Natural killer cell (primary cell): ENCODE results near the gene ILKAP. TPM values are rescaled to one million over a fixed set of nuclear protein-coding genes. Genes with fewer than 3 reads are reported as not detected.
A peak's percentile ranks its signal among the peaks of the same experiment; 100 is the strongest.

Source experiments
- ATAC-seq, 3 donors: fragments of 150-1000 bp in 2 of 3; fragments of 200-7000 bp in 1 of 3; cut with Tn5 transposase; 1 replicate in 1 of 3; 2 replicates in 2 of 3; pipeline ENCODE4 v1.10.0; 2021; ENCODE audit warnings: mild to moderate bottlenecking in 2 of 3, moderate library complexity in 2 of 3
- DNase-seq, 2 donors: peaks; one replicate each; pipeline versions ENCODE4 v3.0.0 to v3.0.0-alpha.2; 2013 to 2021; ENCODE audit warnings: mixed read lengths in 1 of 2
- H3K27ac ChIP-seq: one replicate; pipeline ENCODE4 v1.5.1; 2013; ENCODE audit warnings: mild to moderate bottlenecking, low read length
- H3K27me3 ChIP-seq: one replicate; pipeline ENCODE4 v1.6.1; 2013; ENCODE audit warnings: low read length; ENCODE audit not compliant: control insufficient read depth, insufficient read depth
- H3K36me3 ChIP-seq: one replicate; pipeline ENCODE4 v1.6.1; 2013; ENCODE audit warnings: low read length; ENCODE audit not compliant: control insufficient read depth, insufficient read depth
- H3K4me1 ChIP-seq: one replicate; pipeline ENCODE4 v1.6.1; 2013; ENCODE audit warnings: low read length; ENCODE audit not compliant: control insufficient read depth, insufficient read depth
- H3K4me3 ChIP-seq: one replicate; pipeline ENCODE4 v1.5.1; 2013; ENCODE audit warnings: low read length
- H3K9me3 ChIP-seq: one replicate; pipeline ENCODE4 v1.6.1; 2013; ENCODE audit warnings: low read length; ENCODE audit not compliant: control insufficient read depth, insufficient read depth
- H3K27ac Mint-ChIP-seq, 2 donors: one replicate each; pipeline ENCODE4 v1.8.0; 2022; ENCODE audit warnings: mild to moderate bottlenecking in 2 of 2, mixed read lengths in 2 of 2, moderate library complexity in 1 of 2
- H3K27me3 Mint-ChIP-seq, 2 donors: one replicate each; pipeline ENCODE4 v1.8.0; 2022; ENCODE audit warnings: low read depth in 2 of 2, mixed read lengths in 2 of 2
- H3K36me3 Mint-ChIP-seq: one replicate; pipeline ENCODE4 v1.8.0; 2022; ENCODE audit warnings: mixed read lengths
- H3K4me1 Mint-ChIP-seq, 2 donors: one replicate each; pipeline ENCODE4 v1.8.0; 2022; ENCODE audit warnings: mixed read lengths in 2 of 2
- H3K4me3 Mint-ChIP-seq: one replicate; pipeline ENCODE4 v1.8.0; 2022; ENCODE audit warnings: mild to moderate bottlenecking, moderate library complexity, mixed read lengths
- H3K9me3 Mint-ChIP-seq, 2 donors: one replicate each; pipeline ENCODE4 v1.8.0; 2022; ENCODE audit warnings: mixed read lengths in 2 of 2
- CTCF ChIP-seq: fragments of 200-600 bp; IDR thresholded peaks from one replicate; pipeline ENCODE4 v1.8.0; 2022; ENCODE audit warnings: antibody characterized with exemption
- WGBS: methylation state at CpG from one replicate; pipeline ENCODE4 v1.1.7; 2013; ENCODE audit warnings: missing lambda C conversion rate; ENCODE audit not compliant: insufficient coverage; 5-methylcytosine and 5-hydroxymethylcytosine counted together
- intact Hi-C: fragments of 100-400 bp; cut with micrococcal nuclease; formaldehyde crosslinking; loops from one replicate; pipeline ENCODE4 v1.14.2; 2022
- total RNA-seq, 4 donors: library from RNA; stranded (reverse); fragments of 120-200 nt in 1 of 4; gene quantifications; one replicate each; pipeline versions ENCODE4 v1.2.3 to v1.2.4, GENCODE V29; 2013 to 2022

ILKAP gene
- 100 to 1,000 TPM; 146 to 200 (median 183) TPM for total RNA-seq
- total RNA-seq (2013) = 62.5 TPM

GRCh38 chr2:238203094-238203972 lies at the start of gene ILKAP:
Gene ILKAP (minus strand): TSS chr2:238203695. CDS start chr2:238203553, 142 bp downstream.
- peak; percentile 95 to 98 (median 95) for ATAC-seq
- H3K4me3 ChIP-seq = peak within 1 kb of the TSS; percentile 56
- Mint-ChIP-seq H3K27me3 (no peaks in the 10 kb centered on the region), H3K4me1 (peaks cover 47 to 53% of the 10 kb centered on the region in 2 donors), H3K9me3 (no peaks in the 10 kb centered on the region), H3K27ac (peak within 1 kb of the TSS; percentile 85 to 88), H3K4me3 (peak within 1 kb of the TSS; percentile 89), H3K36me3 (no peaks in the 10 kb centered on the region)
- H3K9me3 ChIP-seq = no peaks in the 10 kb centered on the region
- no peak for TF ChIP-seq CTCF
- H3K36me3 ChIP-seq = no peaks in the 10 kb centered on the region
- H3K27ac ChIP-seq = peak within 1 kb of the TSS; percentile 93
- intact Hi-C loops = loop anchor here (1.0 to 5.0 kb wide), 3 partner anchors 18 to 141 kb away; partner anchors contain the start of gene SCLY
- H3K4me1 ChIP-seq = peaks cover 28% of the 10 kb centered on the region
- WGBS = under 1% methylated on average over 126 of the region's 126 CpGs
- peak; percentile 90 to 95 for DNase-seq
- H3K27me3 ChIP-seq = no peaks in the 10 kb centered on the region

GRCh38 chr2:238252766-238253630 lies 49.5 kb upstream of the ILKAP start:
- Histone ChIP-seq H3K27ac (no peak overlapping the region), H3K4me1 (no peaks in the 10 kb centered on the region), H3K36me3 (peaks cover 41% of the 10 kb centered on the region), H3K27me3 (no peaks in the 10 kb centered on the region), H3K9me3 (no peaks in the 10 kb centered on the region), H3K4me3 (no peak overlapping the region)
- Mint-ChIP-seq H3K4me1 (no peaks in the 10 kb centered on the region), H3K4me3 (no peak overlapping the region), H3K9me3 (no peaks in the 10 kb centered on the region), H3K27ac (no peak overlapping the region), H3K36me3 (no peaks in the 10 kb centered on the region), H3K27me3 (no peaks in the 10 kb centered on the region)
- 95% methylated on average over 35 of the region's 35 CpGs for WGBS
- TF ChIP-seq CTCF = no peak
- ATAC-seq (no peak), DNase-seq (no peak)
- intact Hi-C loops = no loop called here

GRCh38 chr2:238251986-238252385 lies 48.5 kb upstream of the ILKAP start:
- H3K4me1 Mint-ChIP-seq = no peaks in the 10 kb centered on the region

More at GRCh38 chr2:238251986-238252385, 48.5 kb upstream of the ILKAP start:
- Mint-ChIP-seq H3K9me3 (no peaks in the 10 kb centered on the region), H3K4me3 (no peak overlapping the region), H3K27ac (no peak overlapping the region), H3K27me3 (no peaks in the 10 kb centered on the region), H3K36me3 (no peaks in the 10 kb centered on the region)
- WGBS = 92% methylated on average over 11 of the region's 11 CpGs
- no peaks in the 10 kb centered on the region for H3K9me3 ChIP-seq
- H3K4me3 ChIP-seq = no peak overlapping the region
- H3K27me3 ChIP-seq = no peaks in the 10 kb centered on the region
- no peaks in the 10 kb centered on the region for H3K4me1 ChIP-seq
- H3K27ac ChIP-seq = no peak overlapping the region
- H3K36me3 ChIP-seq = peaks cover 36% of the 10 kb centered on the region
- DNase-seq = no peak
- no peak for TF ChIP-seq CTCF
- no peak for ATAC-seq
- intact Hi-C loops = no loop called here
